Parathyroid adenoma (tissue), 2 donors: ENCODE data around the gene TTC8.

Source experiments
- H2AFZ ChIP-seq: fragments of 300-600 bp; sonication (generic); one replicate; pipeline ENCODE4 v1.7.0; 2017; ENCODE audit warnings: antibody characterized with exemption, mild to moderate bottlenecking
- H3K27ac ChIP-seq: fragments of 300-600 bp; sonication (generic); one replicate; pipeline ENCODE4 v1.7.0; 2017
- H3K27me3 ChIP-seq: fragments of 300-600 bp; sonication (generic); one replicate; pipeline ENCODE4 v1.7.0; 2017; ENCODE audit warnings: low read length; ENCODE audit not compliant: control insufficient read depth, insufficient read depth
- H3K36me3 ChIP-seq: fragments of 300-600 bp; sonication (generic); one replicate; pipeline ENCODE4 v1.7.0; 2017; ENCODE audit warnings: low read length; ENCODE audit not compliant: control insufficient read depth, insufficient read depth
- H3K4me1 ChIP-seq: fragments of 300-600 bp; sonication (generic); one replicate; pipeline ENCODE4 v1.7.0; 2017; ENCODE audit warnings: control low read depth
- H3K4me2 ChIP-seq: fragments of 300-600 bp; sonication (generic); one replicate; pipeline ENCODE4 v1.7.0; 2017; ENCODE audit warnings: low read length
- H3K4me3 ChIP-seq: fragments of 300-600 bp; sonication (generic); one replicate; pipeline ENCODE4 v1.7.0; 2017; ENCODE audit warnings: low read depth, low read length
- H3K79me2 ChIP-seq: fragments of 300-600 bp; sonication (generic); one replicate; pipeline ENCODE4 v1.7.0; 2017; ENCODE audit warnings: control low read depth
- H3K9ac ChIP-seq: fragments of 300-600 bp; sonication (generic); one replicate; pipeline ENCODE4 v1.7.0; 2017; ENCODE audit warnings: mild to moderate bottlenecking
- H3K9me3 ChIP-seq: fragments of 300-600 bp; sonication (generic); one replicate; pipeline ENCODE4 v1.7.0; 2017; ENCODE audit warnings: low read length; ENCODE audit not compliant: control insufficient read depth
- TF ChIP-seq, protein P1 (sequence below): fragments of 300-600 bp; sonication (generic); IDR thresholded peaks from one replicate; pipeline ENCODE4 v1.7.0; 2017; ENCODE audit warnings: antibody characterized with exemption, mild to moderate bottlenecking
- donor health status: primary hyperparathyroidism.

The TTC8 gene

DNA sequence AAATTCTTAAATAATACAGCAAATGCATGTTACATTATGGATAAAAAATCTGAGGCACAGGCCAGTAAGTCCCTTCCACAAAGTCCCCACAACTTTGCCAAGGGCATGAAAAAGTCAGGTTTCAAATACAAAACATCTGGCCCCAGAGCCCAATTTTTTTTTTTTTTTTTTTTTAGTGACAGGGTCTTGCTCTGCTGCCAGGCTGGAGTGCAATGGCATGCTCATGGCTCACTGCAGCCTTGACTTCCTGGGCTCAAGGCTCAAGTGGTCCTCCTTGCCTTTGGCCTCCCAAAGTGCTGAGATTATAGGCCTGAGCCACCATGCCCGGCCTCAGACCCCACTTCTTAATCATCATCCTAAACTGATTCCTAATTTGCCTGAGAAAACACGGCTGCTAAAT, 3.1 kb upstream of the TTC8 start:
- H3K36me3 ChIP-seq: no peaks in the 10 kb centered on the region
- no peaks in the 10 kb centered on the region for H3K9me3 ChIP-seq
- H3K4me1 ChIP-seq: no peaks in the 10 kb centered on the region
- H3K79me2 ChIP-seq: peaks cover 6% of the 10 kb centered on the region
- no peak overlapping the region for H3K9ac ChIP-seq
- TF ChIP-seq, protein P1, sequence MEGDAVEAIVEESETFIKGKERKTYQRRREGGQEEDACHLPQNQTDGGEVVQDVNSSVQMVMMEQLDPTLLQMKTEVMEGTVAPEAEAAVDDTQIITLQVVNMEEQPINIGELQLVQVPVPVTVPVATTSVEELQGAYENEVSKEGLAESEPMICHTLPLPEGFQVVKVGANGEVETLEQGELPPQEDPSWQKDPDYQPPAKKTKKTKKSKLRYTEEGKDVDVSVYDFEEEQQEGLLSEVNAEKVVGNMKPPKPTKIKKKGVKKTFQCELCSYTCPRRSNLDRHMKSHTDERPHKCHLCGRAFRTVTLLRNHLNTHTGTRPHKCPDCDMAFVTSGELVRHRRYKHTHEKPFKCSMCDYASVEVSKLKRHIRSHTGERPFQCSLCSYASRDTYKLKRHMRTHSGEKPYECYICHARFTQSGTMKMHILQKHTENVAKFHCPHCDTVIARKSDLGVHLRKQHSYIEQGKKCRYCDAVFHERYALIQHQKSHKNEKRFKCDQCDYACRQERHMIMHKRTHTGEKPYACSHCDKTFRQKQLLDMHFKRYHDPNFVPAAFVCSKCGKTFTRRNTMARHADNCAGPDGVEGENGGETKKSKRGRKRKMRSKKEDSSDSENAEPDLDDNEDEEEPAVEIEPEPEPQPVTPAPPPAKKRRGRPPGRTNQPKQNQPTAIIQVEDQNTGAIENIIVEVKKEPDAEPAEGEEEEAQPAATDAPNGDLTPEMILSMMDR: no peak
- no peaks in the 10 kb centered on the region for H3K27me3 ChIP-seq
- H3K27ac ChIP-seq: no peak overlapping the region
- peak overlapping the region; percentile 14 for H2AFZ ChIP-seq
- H3K4me2 ChIP-seq: no peak overlapping the region
- no peak overlapping the region for H3K4me3 ChIP-seq

DNA sequence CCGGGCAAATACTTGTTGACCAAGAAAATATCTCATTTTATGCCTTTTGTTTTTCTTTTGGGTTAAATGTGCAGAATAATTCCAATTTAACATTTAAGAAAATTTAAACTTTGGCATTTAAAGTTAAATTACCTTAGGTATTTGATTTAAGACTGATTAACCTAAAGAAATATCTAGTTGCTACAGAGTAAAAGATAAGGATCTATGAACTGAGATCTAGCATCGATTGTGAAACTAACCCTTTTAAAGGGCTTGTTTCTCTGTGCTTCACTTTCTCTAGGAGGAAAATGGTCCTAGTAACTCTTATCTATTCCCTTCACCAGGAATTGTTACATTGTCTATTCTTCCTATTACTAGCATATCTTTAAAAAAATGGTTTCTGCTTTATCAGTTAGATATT, 2.6 kb upstream of the TTC8 start:
- H3K79me2 ChIP-seq: peaks cover 6% of the 10 kb centered on the region
- H3K27me3 ChIP-seq: no peaks in the 10 kb centered on the region
- no peak overlapping the region for H3K27ac ChIP-seq
- no peak overlapping the region for H3K4me3 ChIP-seq
- no peak overlapping the region for H3K9ac ChIP-seq
- H3K9me3 ChIP-seq: no peaks in the 10 kb centered on the region
- no peaks in the 10 kb centered on the region for H3K36me3 ChIP-seq
- H3K4me1 ChIP-seq: no peaks in the 10 kb centered on the region
- peak overlapping the region; percentile 14 for H2AFZ ChIP-seq
- TF ChIP-seq, protein P1: no peak
- no peak overlapping the region for H3K4me2 ChIP-seq

DNA sequence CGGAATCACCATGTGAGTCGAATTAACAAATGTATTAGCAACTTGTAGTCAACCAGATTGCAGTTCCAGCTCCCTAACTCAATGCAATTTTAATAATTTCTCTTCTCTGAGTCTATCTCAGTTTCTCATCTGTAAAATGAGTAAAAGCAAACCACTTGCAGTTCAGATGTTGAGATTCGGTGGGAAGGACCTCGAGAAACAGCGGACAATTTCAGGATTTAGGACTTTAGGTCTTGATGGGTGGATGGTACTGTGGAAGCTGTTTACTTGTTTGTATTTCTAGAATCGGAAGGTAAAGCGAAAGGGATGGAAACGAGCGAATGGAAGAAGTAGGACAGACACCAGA, 510 bp upstream of the TTC8 start:
- TF ChIP-seq, protein P1: no peak
- peak overlapping the region; percentile 75 for H3K4me3 ChIP-seq
- H3K27ac ChIP-seq: peak overlapping the region; percentile 94
- no peak overlapping the region for H3K9ac ChIP-seq
- H3K9me3 ChIP-seq: no peaks in the 10 kb centered on the region
- no peaks in the 10 kb centered on the region for H3K4me1 ChIP-seq
- H3K4me2 ChIP-seq: peak overlapping the region; percentile 96
- H2AFZ ChIP-seq: peak overlapping the region; percentile 98
- H3K36me3 ChIP-seq: no peaks in the 10 kb centered on the region
- H3K79me2 ChIP-seq: peaks cover 6% of the 10 kb centered on the region
- no peaks in the 10 kb centered on the region for H3K27me3 ChIP-seq

DNA sequence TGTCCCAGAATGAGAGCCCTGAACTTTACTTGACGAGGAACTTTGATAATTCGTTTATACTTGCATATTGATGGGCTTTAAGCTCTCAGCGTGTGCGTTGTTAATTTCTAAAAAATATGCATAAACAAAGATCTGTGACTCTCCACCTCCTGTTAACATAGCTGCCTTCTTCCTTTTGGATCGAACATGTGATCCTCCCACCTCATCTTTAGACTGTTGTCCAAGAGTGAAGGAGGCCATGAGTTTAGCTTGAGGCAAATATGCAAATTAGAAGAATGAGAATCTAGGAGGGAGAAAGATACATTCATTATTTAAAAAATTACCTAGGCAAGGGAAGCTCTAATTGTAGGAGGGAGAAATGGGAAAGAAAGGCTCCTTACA, 617 bp downstream of the TTC8 start:
- Histone ChIP-seq H3K27ac (peak overlapping the region; percentile 94), H3K36me3 (no peaks in the 10 kb centered on the region), H3K4me2 (peak overlapping the region; percentile 96), H2AFZ (peak overlapping the region; percentile 98), H3K27me3 (no peaks in the 10 kb centered on the region), H3K4me1 (no peaks in the 10 kb centered on the region), H3K9me3 (no peaks in the 10 kb centered on the region), H3K79me2 (peaks cover 6% of the 10 kb centered on the region), H3K9ac (peak overlapping the region; percentile 68), H3K4me3 (peak overlapping the region; percentile 75)
- TF ChIP-seq, protein P1: no peak

DNA sequence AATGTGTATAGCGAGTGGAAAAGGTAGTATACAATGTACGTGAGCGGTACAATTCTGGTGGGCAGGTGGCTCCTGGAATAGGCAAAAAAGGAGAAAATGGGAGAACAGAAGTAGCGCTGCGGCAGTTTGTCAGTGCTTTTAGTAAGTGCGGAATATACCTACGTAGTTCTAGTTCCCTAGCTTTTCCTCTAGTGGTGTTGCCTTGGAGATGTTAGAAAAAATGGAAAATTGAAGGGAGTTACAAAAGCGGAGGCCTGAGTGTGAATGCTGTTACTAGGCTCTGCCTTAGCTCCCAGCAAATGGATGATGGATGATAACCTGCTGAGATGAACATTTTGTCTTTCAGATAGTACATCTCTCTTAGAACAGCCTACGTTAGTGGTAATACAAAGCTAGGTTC, 1.1 kb downstream of the TTC8 start:
- Histone ChIP-seq H2AFZ (peak overlapping the region; percentile 98), H3K27ac (no peak overlapping the region), H3K4me1 (no peaks in the 10 kb centered on the region), H3K4me3 (peak overlapping the region; percentile 75), H3K9ac (no peak overlapping the region), H3K27me3 (no peaks in the 10 kb centered on the region), H3K79me2 (peaks cover 6% of the 10 kb centered on the region), H3K4me2 (peak overlapping the region; percentile 96), H3K36me3 (no peaks in the 10 kb centered on the region), H3K9me3 (no peaks in the 10 kb centered on the region)
- TF ChIP-seq, protein P1: no peak
